ENCODE data around the gene FAM114A1. TPM values are rescaled to one million over a fixed set of nuclear protein-coding genes. Genes with fewer than 3 reads are reported as not detected.
A peak's percentile ranks its signal among the peaks of the same experiment; 100 is the strongest.

FAM114A1 gene
- total and polyA plus RNA-seq, 7 experiments from 2014 or later: 0.56 to 0.83 (median 0.64) TPM; not detected in 4

DNA sequence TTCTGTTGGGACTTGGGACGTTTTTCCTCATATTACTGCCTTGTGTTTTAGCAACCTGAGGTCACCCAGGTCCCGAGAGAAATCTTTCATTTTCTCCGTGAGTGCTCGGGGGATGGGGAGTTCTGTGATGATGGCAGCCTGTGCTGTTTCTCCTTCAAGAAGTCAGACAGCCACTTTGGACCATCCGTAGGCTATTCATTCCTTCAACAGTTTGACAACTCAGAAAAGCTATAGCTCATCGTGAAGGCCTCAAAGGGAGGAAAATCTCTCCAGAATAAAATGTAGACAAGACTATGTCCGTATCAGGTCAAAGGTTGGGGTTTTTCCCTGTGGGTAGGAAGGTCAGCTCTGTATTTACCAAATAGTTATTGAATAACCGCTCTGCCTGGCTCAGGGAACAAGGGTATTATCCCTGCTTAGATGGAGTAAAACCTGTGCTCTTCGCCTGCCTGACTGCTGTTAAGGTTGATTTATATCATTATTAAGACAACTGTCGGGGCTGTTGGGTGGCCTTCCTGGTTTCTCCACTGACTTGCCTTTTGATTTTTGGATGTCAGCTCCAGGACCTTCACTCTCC lies 36.6 kb downstream of the FAM114A1 start:
- intact Hi-C loops (cut with micrococcal nuclease): loop anchor here (5.0 kb wide), 4 partner anchors 83 to 398 kb away; partner anchors contain the start of gene TMEM156 (in 1 of the 2)
- DNase-seq (no peak), ATAC-seq (no peak)
- H3K9me3 Mint-ChIP-seq: no peaks in the 10 kb centered on the region
- ChIA-PET POLR2A (no interaction called here), CTCF (interaction anchor here (1.2 to 2.8 kb wide), 2 partner anchors 10 to 231 kb away, joined by 3 to 34 read pairs; no protein-coding TSS in a partner anchor)
- no peak overlapping the region for H3K27ac ChIP-seq (ENCODE audit: low read depth, low read length)
- no peaks in the 10 kb centered on the region for H3K9me3 ChIP-seq (ENCODE audit: control insufficient read depth in 2 of 3, low read length in 3 of 3)
- H3K27ac Mint-ChIP-seq: peak overlapping the region in 1 of 9 donors; percentile 16
- H3K27me3 ChIP-seq (ENCODE audit: control insufficient read depth in 2 of 2, insufficient read depth in 2 of 2, low read length in 2 of 2): no peaks in the 10 kb centered on the region
- H3K27me3 Mint-ChIP-seq: peaks cover 0 to 9% (median 0%) of the 10 kb centered on the region in 5 donors
- peaks cover 0 to 12% (median 0%) of the 10 kb centered on the region in 7 donors for H3K4me1 Mint-ChIP-seq
- H3K4me3 Mint-ChIP-seq: no peak overlapping the region
- no peaks in the 10 kb centered on the region for H3K4me1 ChIP-seq (ENCODE audit: control insufficient read depth in 2 of 2, insufficient read depth in 2 of 2, low read length in 2 of 2)
- no peaks in the 10 kb centered on the region for H3K36me3 ChIP-seq (ENCODE audit: control insufficient read depth in 2 of 3, insufficient read depth in 3 of 3, low read length in 3 of 3)
- H3K4me3 ChIP-seq (ENCODE audit: low read length): no peak overlapping the region
- no peaks in the 10 kb centered on the region for H3K36me3 Mint-ChIP-seq

DNA sequence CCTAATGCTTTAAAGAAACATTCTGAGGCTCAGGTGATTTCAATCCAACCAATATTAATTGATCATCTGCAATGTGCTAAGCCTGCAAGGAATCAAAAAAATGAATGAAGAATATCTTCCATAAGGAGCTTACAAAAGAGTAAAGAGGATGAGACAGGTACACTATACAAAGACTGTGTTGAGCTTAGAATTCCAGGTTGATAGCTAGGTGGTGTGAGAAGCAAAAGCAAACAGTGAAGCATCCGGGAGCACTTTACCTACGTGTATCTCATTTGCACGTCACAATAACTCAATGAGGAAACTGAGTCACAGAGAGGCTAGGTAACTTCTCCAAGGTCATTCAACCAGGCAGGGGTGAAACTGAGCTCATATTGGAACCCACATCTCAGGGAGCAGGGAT lies 37.1 kb downstream of the FAM114A1 start:
- no peaks in the 10 kb centered on the region for H3K36me3 Mint-ChIP-seq
- no peaks in the 10 kb centered on the region for H3K9me3 ChIP-seq (ENCODE audit: control insufficient read depth in 2 of 3, low read length in 3 of 3)
- no peak for DNase-seq
- no peaks in the 10 kb centered on the region for H3K9me3 Mint-ChIP-seq
- H3K4me1 ChIP-seq (ENCODE audit: control insufficient read depth in 2 of 2, insufficient read depth in 2 of 2, low read length in 2 of 2): no peaks in the 10 kb centered on the region
- H3K4me3 ChIP-seq (ENCODE audit: low read length): no peak overlapping the region
- peaks cover 0 to 9% (median 0%) of the 10 kb centered on the region in 5 donors for H3K27me3 Mint-ChIP-seq
- H3K4me3 Mint-ChIP-seq: no peak overlapping the region
- no peaks in the 10 kb centered on the region for H3K27me3 ChIP-seq (ENCODE audit: control insufficient read depth in 2 of 2, insufficient read depth in 2 of 2, low read length in 2 of 2)
- H3K36me3 ChIP-seq (ENCODE audit: control insufficient read depth in 2 of 3, insufficient read depth in 3 of 3, low read length in 3 of 3): no peaks in the 10 kb centered on the region
- ChIA-PET POLR2A (no interaction called here), CTCF (interaction anchor here (0.5 to 2.8 kb wide), 3 partner anchors 9 to 231 kb away, joined by 3 to 34 read pairs (median 3); no protein-coding TSS in a partner anchor)
- peaks cover 0 to 12% (median 0%) of the 10 kb centered on the region in 7 donors for H3K4me1 Mint-ChIP-seq
- H3K27ac Mint-ChIP-seq: peak overlapping the region in 1 of 9 donors; percentile 16
- intact Hi-C loops (cut with micrococcal nuclease): loop anchor here (5.0 kb wide), 4 partner anchors 83 to 398 kb away; partner anchors contain the start of gene TMEM156 (in 1 of the 2)
- ATAC-seq: no peak
- no peak overlapping the region for H3K27ac ChIP-seq (ENCODE audit: low read depth, low read length)

DNA sequence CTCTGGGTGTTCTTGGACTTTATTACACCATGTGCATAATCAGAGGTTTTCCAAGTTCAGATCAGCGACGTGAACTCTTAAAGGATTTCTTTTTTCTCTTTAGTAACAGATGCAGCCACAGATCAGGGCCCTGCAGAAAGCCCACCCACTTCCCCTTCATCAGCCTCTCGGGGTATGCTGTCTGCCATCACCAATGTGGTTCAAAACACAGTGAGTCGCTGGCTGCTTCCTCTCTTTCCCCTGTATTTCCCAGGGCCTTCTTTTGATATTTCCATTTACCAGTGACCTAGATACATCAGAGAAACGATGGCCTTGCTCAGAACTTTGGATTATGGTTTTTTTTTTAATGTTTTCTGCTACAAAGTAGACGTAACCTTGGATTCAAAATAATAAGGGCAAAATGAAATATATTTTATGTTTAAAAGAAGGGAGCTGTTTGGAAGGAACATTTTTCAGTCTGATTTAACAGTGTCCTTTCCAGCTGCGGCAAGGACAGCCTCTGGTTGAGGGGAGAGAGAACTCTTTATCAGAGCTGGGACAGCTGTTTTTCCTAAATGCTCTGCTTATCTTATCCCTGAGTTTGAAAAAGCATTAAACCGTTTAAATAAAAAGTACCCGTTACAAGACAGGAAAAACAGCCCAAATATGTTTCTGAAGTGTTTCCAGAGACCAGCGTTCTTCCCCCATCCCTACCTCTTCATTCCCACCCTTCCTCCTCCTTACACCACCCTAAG lies 38.2 kb downstream of the FAM114A1 start:
- ChIA-PET POLR2A (interaction anchor here (0.6 to 0.7 kb wide), 2 partner anchors 145 to 1287 kb away, joined by 3 read pairs; no protein-coding TSS in a partner anchor), CTCF (interaction anchor here (0.6 to 2.8 kb wide), 6 partner anchors 125 to 234 kb away, joined by 3 to 34 read pairs (median 3); no protein-coding TSS in a partner anchor)
- H3K27me3 Mint-ChIP-seq: peaks cover 0 to 7% (median 0%) of the 10 kb centered on the region in 5 donors
- H3K9me3 ChIP-seq (ENCODE audit: control insufficient read depth in 2 of 3, low read length in 3 of 3): no peaks in the 10 kb centered on the region
- no peak overlapping the region for H3K27ac ChIP-seq (ENCODE audit: low read depth, low read length)
- peak overlapping the region in 2 of 9 donors; percentile 7 to 34 for H3K27ac Mint-ChIP-seq
- no peaks in the 10 kb centered on the region for H3K4me1 ChIP-seq (ENCODE audit: control insufficient read depth in 2 of 2, insufficient read depth in 2 of 2, low read length in 2 of 2)
- DNase-seq: no peak
- no peaks in the 10 kb centered on the region for H3K9me3 Mint-ChIP-seq
- no peak for ATAC-seq
- no peaks in the 10 kb centered on the region for H3K36me3 ChIP-seq (ENCODE audit: control insufficient read depth in 2 of 3, insufficient read depth in 3 of 3, low read length in 3 of 3)
- no peak overlapping the region for H3K4me3 Mint-ChIP-seq
- H3K4me3 ChIP-seq (ENCODE audit: low read length): no peak overlapping the region
- H3K36me3 Mint-ChIP-seq: no peaks in the 10 kb centered on the region
- H3K27me3 ChIP-seq (ENCODE audit: control insufficient read depth in 2 of 2, insufficient read depth in 2 of 2, low read length in 2 of 2): no peaks in the 10 kb centered on the region
- intact Hi-C loops (cut with micrococcal nuclease): no loop called here
- peaks cover 0 to 13% (median 0%) of the 10 kb centered on the region in 7 donors for H3K4me1 Mint-ChIP-seq

DNA sequence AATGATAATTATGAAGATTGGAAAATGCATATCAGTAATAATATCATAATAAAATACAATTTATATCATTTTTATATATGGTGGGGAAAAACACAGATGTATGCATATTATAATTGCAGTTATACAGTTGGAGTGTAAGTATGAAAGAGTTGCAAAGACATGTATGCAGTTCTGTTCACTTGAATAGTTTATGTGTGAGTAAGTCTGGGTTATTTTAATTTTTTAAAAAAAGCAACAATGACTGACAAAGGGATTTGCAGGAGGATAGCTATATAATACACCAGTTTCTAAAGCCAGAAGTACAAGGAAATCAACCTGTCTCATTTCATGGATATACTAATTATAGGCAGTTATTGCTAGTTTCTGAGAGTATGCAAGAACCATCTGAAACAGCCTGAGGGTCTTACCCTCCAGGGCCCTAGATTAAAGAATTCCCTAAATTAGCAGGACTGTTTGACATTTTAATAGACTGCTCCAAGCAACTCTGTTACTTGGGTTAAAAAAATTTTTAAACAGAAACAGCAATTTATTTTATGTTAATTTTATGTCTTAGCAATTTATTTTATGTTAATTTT lies 40.2 kb downstream of the FAM114A1 start:
- Mint-ChIP-seq H3K27ac (no peak overlapping the region), H3K4me3 (no peak overlapping the region), H3K4me1 (peaks cover 0 to 12% (median 0%) of the 10 kb centered on the region in 7 donors), H3K36me3 (no peaks in the 10 kb centered on the region), H3K27me3 (no peaks in the 10 kb centered on the region), H3K9me3 (no peaks in the 10 kb centered on the region)
- POLR2A ChIA-PET: interaction anchor here (0.8 kb wide), 1 partner anchor 147 kb away, joined by 3 read pairs; no protein-coding TSS in a partner anchor
- CTCF ChIA-PET: interaction anchor here (1.0 kb wide), 1 partner anchor 122 kb away, joined by 3 read pairs; no protein-coding TSS in a partner anchor
- H3K9me3 ChIP-seq (ENCODE audit: control insufficient read depth in 2 of 3, low read length in 3 of 3): no peaks in the 10 kb centered on the region
- no peak for DNase-seq
- ATAC-seq: no peak
- no peak overlapping the region for H3K4me3 ChIP-seq (ENCODE audit: low read length)
- no peaks in the 10 kb centered on the region for H3K4me1 ChIP-seq (ENCODE audit: control insufficient read depth in 2 of 2, insufficient read depth in 2 of 2, low read length in 2 of 2)
- intact Hi-C loops (cut with micrococcal nuclease): no loop called here
- H3K36me3 ChIP-seq (ENCODE audit: control insufficient read depth in 2 of 3, insufficient read depth in 3 of 3, low read length in 3 of 3): no peaks in the 10 kb centered on the region
- H3K27me3 ChIP-seq (ENCODE audit: control insufficient read depth in 2 of 2, insufficient read depth in 2 of 2, low read length in 2 of 2): no peaks in the 10 kb centered on the region
- no peak overlapping the region for H3K27ac ChIP-seq (ENCODE audit: low read depth, low read length)

DNA sequence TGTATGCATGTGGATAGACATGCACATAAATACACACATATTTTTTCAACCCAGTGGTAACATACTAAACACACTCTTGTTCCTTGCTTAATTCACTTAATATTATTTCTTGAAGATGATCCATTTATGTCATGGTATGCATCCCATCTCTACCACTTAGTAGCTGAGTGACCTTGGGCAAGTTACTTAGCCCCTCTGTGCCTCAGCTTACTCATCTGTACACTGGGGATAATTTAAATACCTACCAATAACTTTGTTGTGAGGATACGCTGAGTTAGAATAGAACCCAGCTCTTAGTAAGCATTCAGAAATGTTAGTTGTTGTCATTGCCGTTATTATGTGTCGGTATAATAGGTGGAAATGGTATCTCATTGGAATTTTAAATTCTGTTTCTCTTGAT lies 41.4 kb downstream of the FAM114A1 start:
- H3K27ac ChIP-seq (ENCODE audit: low read depth, low read length): no peak overlapping the region
- no peaks in the 10 kb centered on the region for H3K9me3 Mint-ChIP-seq
- no peaks in the 10 kb centered on the region for H3K27me3 Mint-ChIP-seq
- H3K36me3 Mint-ChIP-seq: no peaks in the 10 kb centered on the region
- H3K27me3 ChIP-seq (ENCODE audit: control insufficient read depth in 2 of 2, insufficient read depth in 2 of 2, low read length in 2 of 2): no peaks in the 10 kb centered on the region
- intact Hi-C loops (cut with micrococcal nuclease): no loop called here
- no peaks in the 10 kb centered on the region for H3K4me1 ChIP-seq (ENCODE audit: control insufficient read depth in 2 of 2, insufficient read depth in 2 of 2, low read length in 2 of 2)
- no peaks in the 10 kb centered on the region for H3K36me3 ChIP-seq (ENCODE audit: control insufficient read depth in 2 of 3, insufficient read depth in 3 of 3, low read length in 3 of 3)
- H3K4me1 Mint-ChIP-seq: peaks cover 0 to 9% (median 0%) of the 10 kb centered on the region in 7 donors
- no peak for DNase-seq
- CTCF ChIA-PET: interaction anchor here (0.6 kb wide), 1 partner anchor 150 kb away, joined by 3 read pairs; no protein-coding TSS in a partner anchor
- H3K4me3 Mint-ChIP-seq: no peak overlapping the region
- no peaks in the 10 kb centered on the region for H3K9me3 ChIP-seq (ENCODE audit: control insufficient read depth in 2 of 3, low read length in 3 of 3)
- POLR2A ChIA-PET: interaction anchor here (0.6 kb wide), 1 partner anchor 100 kb away, joined by 4 read pairs; no protein-coding TSS in a partner anchor
- no peak for ATAC-seq
- H3K4me3 ChIP-seq (ENCODE audit: low read length): no peak overlapping the region
- no peak overlapping the region for H3K27ac Mint-ChIP-seq

DNA sequence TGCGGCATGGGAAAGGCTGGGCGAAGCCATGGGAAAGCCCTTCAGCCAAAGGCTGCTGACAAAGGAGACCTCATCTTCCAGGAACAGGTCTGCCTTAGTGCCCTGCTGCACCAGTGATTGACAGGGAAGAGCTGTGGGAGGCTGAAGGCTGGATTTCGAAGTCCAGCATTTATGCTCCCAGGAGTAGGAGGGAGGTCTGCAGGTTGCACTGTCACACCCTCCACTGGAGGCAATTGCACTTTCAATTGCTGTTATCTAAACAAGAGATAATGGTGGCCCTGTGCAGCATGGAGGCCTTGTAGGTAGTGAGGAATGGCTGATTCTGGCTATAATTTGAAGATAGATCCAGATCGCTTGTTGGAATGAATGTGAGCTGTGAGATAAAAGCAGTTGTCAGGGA lies 43.7 kb downstream of the FAM114A1 start:
- ATAC-seq (no peak), DNase-seq (no peak)
- peaks cover 0 to 2% (median 0%) of the 10 kb centered on the region in 11 donors for H3K9me3 Mint-ChIP-seq
- no peaks in the 10 kb centered on the region for H3K27me3 Mint-ChIP-seq
- no peak overlapping the region for H3K4me3 Mint-ChIP-seq
- Histone ChIP-seq H3K36me3 (ENCODE audit: control insufficient read depth in 2 of 3, insufficient read depth in 3 of 3, low read length in 3 of 3) (no peaks in the 10 kb centered on the region), H3K4me1 (ENCODE audit: control insufficient read depth in 2 of 2, insufficient read depth in 2 of 2, low read length in 2 of 2) (peaks cover 0 to 4% of the 10 kb centered on the region in 2 donors), H3K27me3 (ENCODE audit: control insufficient read depth in 2 of 2, insufficient read depth in 2 of 2, low read length in 2 of 2) (no peaks in the 10 kb centered on the region), H3K4me3 (ENCODE audit: low read length) (no peak overlapping the region), H3K27ac (ENCODE audit: low read depth, low read length) (no peak overlapping the region), H3K9me3 (ENCODE audit: control insufficient read depth in 2 of 3, low read length in 3 of 3) (no peaks in the 10 kb centered on the region)
- peaks cover 0 to 12% (median 9%) of the 10 kb centered on the region in 7 donors for H3K4me1 Mint-ChIP-seq
- H3K36me3 Mint-ChIP-seq: peaks cover 0 to 5% (median 0%) of the 10 kb centered on the region in 5 donors
- intact Hi-C loops (cut with micrococcal nuclease): no loop called here
- no peak overlapping the region for H3K27ac Mint-ChIP-seq
- CTCF ChIA-PET: interaction anchor here (0.9 kb wide), 1 partner anchor 8 kb away, joined by 4 read pairs; no protein-coding TSS in a partner anchor
- POLR2A ChIA-PET: no interaction called here

Measured in naive thymus-derived CD4-positive, alpha-beta T cell (primary cell).